OCI-LY7 (cell line): ENCODE measurements around the gene ZNF213. TPM values are rescaled to one million over a fixed set of nuclear protein-coding genes. Genes with fewer than 3 reads are reported as not detected.

Experiments
- BruUV-seq: library from RNA; stranded (reverse); fragments of 400-500 nt; replicated peaks from 2 replicates; lab custom pipeline; 2021; lab: Mats Ljungman, UMichigan
- CTCF ChIA-PET: fragments of 300-600 bp; sonication (Branson Sonifier 250); formaldehyde crosslinking; loops from one replicate; lab custom pipeline; 2022; ENCODE audit warnings: antibody characterized with exemption; ENCODE audit not compliant: unreplicated experiment; lab: Charles Lee
- POLR2A ChIA-PET: fragments of 300-600 bp; sonication (Branson Sonifier 250); formaldehyde crosslinking; loops from one replicate; lab custom pipeline; 2022; ENCODE audit warnings: antibody characterized with exemption; lab: Charles Lee
- DNase-seq: peaks from one replicate; pipeline ENCODE4 v3.0.0-alpha.2; 2015; ENCODE audit warnings: low spot score
- H2AFZ ChIP-seq: fragments of 200-600 bp; sonication (generic), shearing (Covaris generic); 2 replicates; pipeline ENCODE4 v1.6.1; 2014; ENCODE audit warnings: mild to moderate bottlenecking, antibody characterized with exemption, low read length, moderate library complexity
- H3K27ac ChIP-seq: fragments of 200-600 bp; sonication (generic); 2 replicates; pipeline ENCODE4 v1.5.1; 2014; ENCODE audit warnings: mixed run types, low read depth, mild to moderate bottlenecking, moderate library complexity, low read length, inconsistent platforms; ENCODE audit not compliant: poor library complexity, severe bottlenecking
- H3K36me3 ChIP-seq: fragments of 200-600 bp; sonication (generic); 2 replicates; pipeline ENCODE4 v1.6.1; 2014; ENCODE audit warnings: mild to moderate bottlenecking, antibody characterized with exemption, low read length, moderate library complexity, mixed read lengths; ENCODE audit not compliant: insufficient read depth
- H3K4me1 ChIP-seq: fragments of 200-600 bp; sonication (generic); 2 replicates; pipeline ENCODE4 v1.5.1; 2014; ENCODE audit warnings: mild to moderate bottlenecking, low read length; ENCODE audit not compliant: insufficient read depth, poor library complexity, severe bottlenecking
- H3K4me2 ChIP-seq: fragments of 200-600 bp; sonication (generic); 2 replicates; pipeline ENCODE4 v1.6.1; 2014; ENCODE audit warnings: mild to moderate bottlenecking, low read length
- H3K4me3 ChIP-seq: fragments of 200-600 bp; sonication (generic); 2 replicates; pipeline ENCODE4 v1.5.1; 2014; ENCODE audit warnings: mild to moderate bottlenecking, low read depth, low read length; ENCODE audit not compliant: poor library complexity, severe bottlenecking
- H3K79me2 ChIP-seq: fragments of 200-600 bp; sonication (generic); 2 replicates; pipeline ENCODE4 v1.6.1; 2016; ENCODE audit warnings: low read depth, mild to moderate bottlenecking, low read length, moderate library complexity, mixed read lengths; ENCODE audit not compliant: insufficient read depth
- H3K9me2 ChIP-seq: fragments of 200-600 bp; sonication (generic); 2 replicates; pipeline ENCODE4 v1.6.1; 2016; ENCODE audit warnings: mild to moderate bottlenecking, low read length, mixed read lengths; ENCODE audit not compliant: insufficient read depth
- H3K9me3 ChIP-seq: fragments of 200-600 bp; sonication (generic); 2 replicates; pipeline ENCODE4 v1.6.1; 2014; ENCODE audit warnings: mild to moderate bottlenecking, mixed run types, low read length, mixed read lengths
- H4K20me1 ChIP-seq: fragments of 200-600 bp; sonication (generic); 2 replicates; pipeline ENCODE4 v1.6.1; 2014; ENCODE audit warnings: mild to moderate bottlenecking, antibody characterized with exemption, low read length, moderate library complexity, mixed read lengths; ENCODE audit not compliant: insufficient read depth
- CTCF ChIP-seq: fragments of 200-600 bp; sonication (generic); conservative IDR thresholded peaks from 2 replicates; pipeline ENCODE4 v1.5.1; 2014; ENCODE audit warnings: mild to moderate bottlenecking, antibody characterized with exemption, low read length, moderate library complexity, mixed read lengths
- EZH2phosphoT487 ChIP-seq: fragments of 200-600 bp; sonication (generic); IDR thresholded peaks from 2 replicates; pipeline ENCODE4 v1.6.1; 2018; ENCODE audit warnings: low read depth, borderline replicate concordance, mild to moderate bottlenecking, mixed run types, antibody characterized with exemption, low read length, moderate library complexity, mixed read lengths
- intact Hi-C: fragments of 100-400 bp; cut with micrococcal nuclease; formaldehyde crosslinking; loops from one replicate; pipeline ENCODE4 v1.10.0; 2022; ENCODE audit not compliant: unreplicated experiment
- total RNA-seq, 2 experiments: library from RNA; depleted of rRNA in 1 of 2; stranded (reverse); fragments of >200 nt in 1 of 2; shearing (Covaris generic) in 1 of 2; gene quantifications; 2 replicates each; pipeline ENCODE4 v1.2.3, GENCODE V29; 2014 to 2022

The ZNF213 gene
- total RNA-seq, 2 experiments from 2014 or later = 3.4 to 9.1 TPM

DNA sequence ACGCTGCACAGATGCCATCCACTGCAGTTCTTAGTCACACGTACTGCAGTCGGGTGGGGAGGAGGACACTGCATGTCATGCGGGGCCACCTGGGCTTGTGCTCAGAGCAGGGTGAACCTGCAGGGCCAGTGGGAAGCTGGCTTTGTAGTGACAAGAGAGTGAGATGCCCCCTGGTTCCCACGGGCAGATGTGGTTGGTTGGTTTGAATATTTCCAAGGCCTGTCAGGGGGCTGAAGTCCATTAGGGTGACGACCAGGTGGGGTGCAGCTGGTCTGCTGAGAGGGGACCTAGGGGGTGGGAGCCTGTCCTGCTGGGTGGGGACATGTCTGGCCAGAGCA is 14.3 kb downstream of the ZNF213 start:
- DNase-seq = no peak
- H3K9me3 ChIP-seq = no peaks in the 10 kb centered on the region
- peak overlapping the region; percentile 91 for H3K4me2 ChIP-seq
- H3K9me2 ChIP-seq = no peaks in the 10 kb centered on the region
- H3K27ac ChIP-seq = peak overlapping the region; percentile 66
- H4K20me1 ChIP-seq = no peaks in the 10 kb centered on the region
- no peak overlapping the region for H2AFZ ChIP-seq
- POLR2A ChIA-PET = interaction anchor here (2.2 kb wide), 1 partner anchor 14 kb away, joined by 11 read pairs; the partner anchor contains the start of gene ZNF213
- TF ChIP-seq EZH2phosphoT487 = no peak
- no peak for TF ChIP-seq CTCF
- H3K4me3 ChIP-seq = peak overlapping the region; percentile 79
- H3K4me1 ChIP-seq = peaks cover 17% of the 10 kb centered on the region
- CTCF ChIA-PET = no interaction called here
- no TSS peak for BruUV-seq
- H3K79me2 ChIP-seq = no peaks in the 10 kb centered on the region
- H3K36me3 ChIP-seq = no peaks in the 10 kb centered on the region
- intact Hi-C loops = no loop called here

DNA sequence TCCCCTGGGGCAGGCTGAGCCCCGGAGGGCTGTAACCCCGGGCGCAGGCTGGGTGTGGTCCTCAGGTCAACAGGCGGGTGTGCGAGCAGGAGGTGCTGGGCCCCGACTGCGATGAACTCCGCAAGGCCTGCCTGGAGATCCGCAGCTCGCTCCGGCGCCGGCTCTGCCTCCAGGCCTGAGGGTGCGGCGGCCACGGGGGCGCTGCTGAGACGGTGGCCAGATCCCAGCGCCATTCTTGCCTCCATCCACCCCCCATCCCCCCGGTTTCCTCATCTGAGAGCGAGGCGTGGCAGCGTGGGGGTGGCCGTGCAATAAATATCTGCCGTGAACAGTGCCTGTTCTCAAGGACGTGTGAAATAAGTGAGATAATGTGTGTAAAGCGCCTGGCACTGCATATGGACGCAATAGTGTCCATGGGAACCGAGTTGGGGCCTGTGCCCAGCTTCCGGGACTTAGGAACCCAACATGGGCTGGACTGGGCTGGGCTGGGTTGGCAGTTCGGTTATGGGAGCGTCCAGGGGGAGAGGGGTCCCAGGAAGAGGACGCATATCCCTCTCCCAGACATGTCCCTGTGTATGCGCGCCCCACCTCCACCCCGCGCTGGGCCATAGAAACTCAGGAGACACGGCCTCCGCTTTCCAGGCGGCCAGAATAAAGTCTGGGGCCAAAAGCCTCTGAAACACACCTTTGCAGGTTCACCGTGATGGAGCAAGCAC is 15.0 kb downstream of the ZNF213 start:
- ChIA-PET POLR2A (interaction anchor here (0.8 to 2.2 kb wide), 3 partner anchors 15 to 75 kb away, joined by 3 to 11 read pairs (median 9); partner anchors contain the start of gene ZNF213), CTCF (interaction anchor here (0.8 kb wide), 1 partner anchor 11 kb away, joined by 4 read pairs; no protein-coding TSS in a partner anchor)
- Histone ChIP-seq H3K4me3 (peak overlapping the region; percentile 79), H3K79me2 (no peaks in the 10 kb centered on the region), H3K4me2 (peak overlapping the region; percentile 91), H3K36me3 (no peaks in the 10 kb centered on the region), H2AFZ (peak overlapping the region; percentile 78), H4K20me1 (no peaks in the 10 kb centered on the region), H3K9me2 (no peaks in the 10 kb centered on the region), H3K9me3 (no peaks in the 10 kb centered on the region), H3K27ac (peak overlapping the region; percentile 66), H3K4me1 (peaks cover 17% of the 10 kb centered on the region)
- TF ChIP-seq EZH2phosphoT487 = no peak
- peak; percentile 79 for TF ChIP-seq CTCF
- BruUV-seq = TSS peak; percentile 66
- intact Hi-C loops = loop anchor here (1.0 to 10.0 kb wide), 5 partner anchors 14 to 475 kb away; partner anchors contain the start of genes CLUAP1, ZNF213 and ZNF263
- peak; percentile 80 for DNase-seq
